H1 (cell line): ENCODE data around the gene SEC24B.

Experiments
- BRCA1 ChIP-seq: IDR thresholded peaks from 2 replicates; pipeline ENCODE4 v1.6.1; 2012; ENCODE audit warnings: low read depth, low read length, improper control_type of control experiment
- CREB1 ChIP-seq: IDR thresholded peaks from 2 replicates; pipeline ENCODE4 v1.6.1; 2012; ENCODE audit warnings: inconsistent platforms
- CTCF ChIP-seq, 3 experiments: IDR thresholded peaks; 1 replicate in 2 of 3; 2 replicates in 1 of 3; pipeline versions ENCODE4 v1.5.1 to v1.6.1; 2011; ENCODE audit warnings: low read length in 3 of 3, mild to moderate bottlenecking in 3 of 3, inconsistent platforms in 2 of 3, low read depth in 1 of 3, moderate library complexity in 1 of 3; ENCODE audit not compliant: insufficient read depth in 1 of 3; ENCODE audit errors: control extremely low read depth in 1 of 3
- EP300 ChIP-seq, 2 experiments: IDR thresholded peaks; 1 replicate in 1 of 2; 2 replicates in 1 of 2; pipeline ENCODE4 v1.6.1; 2011 to 2012; ENCODE audit warnings: low read depth in 2 of 2, low read length in 2 of 2, mild to moderate bottlenecking in 2 of 2, borderline replicate concordance in 1 of 2, inconsistent platforms in 1 of 2, moderate library complexity in 1 of 2
- EZH2 ChIP-seq: fragments of 200-600 bp; sonication (generic); IDR thresholded peaks from 2 replicates; pipeline ENCODE4 v1.7.1; 2012; ENCODE audit warnings: low read depth, mild to moderate bottlenecking, moderate library complexity, low read length, inconsistent platforms; ENCODE audit not compliant: severe bottlenecking
- POLR2A ChIP-seq, 2 experiments: IDR thresholded peaks; 1 replicate in 1 of 2; 2 replicates in 1 of 2; pipeline ENCODE4 v1.6.1; 2011; ENCODE audit warnings: low read depth in 2 of 2, low read length in 2 of 2, mild to moderate bottlenecking in 2 of 2; ENCODE audit errors: control extremely low read depth in 1 of 2
- RFX5 ChIP-seq: IDR thresholded peaks from 2 replicates; pipeline ENCODE4 v1.6.1; 2011; ENCODE audit warnings: low read depth, low read length, improper control_type of control experiment, borderline replicate concordance
- SAP30 ChIP-seq: fragments of 300-600 bp; sonication (generic); IDR thresholded peaks from 2 replicates; pipeline ENCODE4 v1.7.1; 2012; ENCODE audit warnings: low read length, moderate library complexity, mild to moderate bottlenecking, inconsistent platforms; ENCODE audit not compliant: insufficient read depth, insufficient replicate concordance
- SIX5 ChIP-seq: IDR thresholded peaks from 2 replicates; pipeline ENCODE4 v1.6.1; 2011; ENCODE audit warnings: mild to moderate bottlenecking, low read depth, low read length
- TCF12 ChIP-seq: IDR thresholded peaks from 2 replicates; pipeline ENCODE4 v1.6.1; 2011; ENCODE audit warnings: low read depth, mild to moderate bottlenecking, low read length
- USF2 ChIP-seq: IDR thresholded peaks from 2 replicates; pipeline ENCODE4 v1.6.1; 2011; ENCODE audit warnings: low read length, improper control_type of control experiment
- YY1 ChIP-seq: IDR thresholded peaks from 2 replicates; pipeline ENCODE4 v1.6.1; 2011; ENCODE audit warnings: low read depth, mild to moderate bottlenecking, low read length
- TF ChIP-seq, protein P1 (sequence below): IDR thresholded peaks from 2 replicates; pipeline ENCODE4 v1.6.1; 2012; ENCODE audit warnings: inconsistent platforms

DNA sequence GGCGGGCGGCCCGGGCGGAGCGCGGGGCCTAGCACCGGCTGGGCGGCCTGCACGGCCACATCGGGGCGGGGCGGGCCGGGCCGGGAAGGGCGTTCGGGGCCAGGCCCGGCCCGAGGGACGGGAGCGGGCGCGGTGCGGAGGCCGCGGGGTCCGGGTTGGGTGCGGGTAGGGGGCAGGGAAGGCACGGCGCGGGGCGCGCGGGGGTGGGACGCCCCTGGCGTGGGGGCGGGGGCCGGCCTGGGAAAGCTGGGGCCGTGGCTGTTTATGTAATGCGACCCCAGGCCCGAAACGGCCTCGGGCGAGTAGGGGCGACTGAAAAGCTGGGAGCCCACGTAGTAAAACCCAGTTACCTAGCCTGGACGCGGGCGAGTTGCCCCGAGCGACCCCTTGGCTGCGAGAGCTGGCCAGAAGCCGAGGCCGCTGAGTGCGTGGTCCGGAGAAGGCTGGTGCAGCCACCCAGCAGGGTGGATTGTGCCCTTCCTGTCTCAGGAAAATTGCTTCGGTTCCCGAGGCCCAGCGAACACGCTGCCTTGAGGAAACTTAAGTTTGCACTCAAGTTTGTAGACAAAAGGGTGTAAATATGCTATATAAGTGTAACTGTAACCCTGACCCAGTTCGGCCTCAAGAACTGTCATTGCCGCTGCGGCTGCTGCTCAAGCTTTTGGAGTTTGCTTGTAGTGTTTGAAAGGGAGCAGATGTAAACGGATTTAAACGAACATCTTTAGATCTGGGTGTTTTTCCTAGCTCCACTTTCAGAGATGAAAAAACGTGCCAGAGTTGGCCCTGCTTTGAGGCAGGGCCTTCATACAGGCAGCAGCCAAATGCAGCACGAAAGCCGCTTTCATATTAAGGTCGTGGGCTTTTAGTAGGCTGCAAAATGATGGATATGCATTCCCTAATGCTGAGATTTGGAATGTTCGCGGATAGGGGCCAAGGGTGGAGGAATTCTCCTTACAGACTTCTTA, 674 bp downstream of the SEC24B start:
- no peak for TF ChIP-seq POLR2A (IDR thresholded peaks at IDR 0.05; ENCODE audit: control extremely low read depth in 1 of 2, low read depth in 2 of 2, low read length in 2 of 2)
- TF ChIP-seq, protein P1, sequence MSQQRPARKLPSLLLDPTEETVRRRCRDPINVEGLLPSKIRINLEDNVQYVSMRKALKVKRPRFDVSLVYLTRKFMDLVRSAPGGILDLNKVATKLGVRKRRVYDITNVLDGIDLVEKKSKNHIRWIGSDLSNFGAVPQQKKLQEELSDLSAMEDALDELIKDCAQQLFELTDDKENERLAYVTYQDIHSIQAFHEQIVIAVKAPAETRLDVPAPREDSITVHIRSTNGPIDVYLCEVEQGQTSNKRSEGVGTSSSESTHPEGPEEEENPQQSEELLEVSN: no peak
- TF ChIP-seq CTCF (IDR thresholded peaks at IDR 0.05; ENCODE audit: control extremely low read depth in 1 of 3, insufficient read depth in 1 of 3, low read depth in 1 of 3, low read length in 3 of 3): no peak
- no peak for TF ChIP-seq SIX5
- no peak for TF ChIP-seq EZH2
- no peak for TF ChIP-seq CREB1
- no peak for TF ChIP-seq BRCA1
- no peak for TF ChIP-seq USF2
- no peak for TF ChIP-seq EP300 (IDR thresholded peaks at IDR 0.05; ENCODE audit: borderline replicate concordance in 1 of 2, low read depth in 2 of 2, low read length in 2 of 2)
- TF ChIP-seq YY1: no peak
- no peak for TF ChIP-seq TCF12
- no peak for TF ChIP-seq SAP30
- TF ChIP-seq RFX5: no peak
